Testis (tissue), 3 donors: Measurements from ENCODE around the gene VWA8. TPM values are rescaled to one million over a fixed set of nuclear protein-coding genes. Genes with fewer than 3 reads are reported as not detected.
"Not testable (repeated sequence)": the region's sequence is repeated elsewhere in the genome, so short reads cannot be mapped to it uniquely, and the experiment has no call there.

Source experiments
- DNase-seq: peaks from one replicate; pipeline ENCODE4 v3.0.0-alpha.2; 2019
- H3K27ac ChIP-seq, 2 donors: fragments of 200-600 bp; sonication (generic); one replicate each; pipeline ENCODE4 v1.5.1; 2019
- H3K27me3 ChIP-seq: fragments of 200-600 bp; sonication (generic); one replicate; pipeline ENCODE4 v1.5.1; 2019
- H3K36me3 ChIP-seq: fragments of 200-600 bp; sonication (generic); one replicate; pipeline ENCODE4 v1.5.1; 2017; ENCODE audit warnings: low read depth; ENCODE audit errors: missing control alignments
- H3K4me1 ChIP-seq: fragments of 200-600 bp; sonication (generic); one replicate; pipeline ENCODE4 v1.5.1; 2019
- H3K4me3 ChIP-seq, 2 donors: fragments of 200-600 bp; sonication (generic); one replicate each; pipeline ENCODE4 v1.5.1; 2017 to 2019
- H3K9me3 ChIP-seq: fragments of 200-600 bp; sonication (generic); one replicate; pipeline ENCODE4 v1.5.1; 2017
- CTCF ChIP-seq, 3 experiments: fragments of 450-650 bp in 2 of 3; fragments of 200-600 bp in 1 of 3; sonication (generic) in 1 of 3; IDR thresholded peaks; one replicate each; pipeline ENCODE4 v1.5.1; 2016 to 2019; ENCODE audit warnings: antibody characterized with exemption in 3 of 3, mild to moderate bottlenecking in 2 of 3, moderate library complexity in 1 of 3
- POLR2A ChIP-seq: fragments of 450-650 bp; IDR thresholded peaks from one replicate; pipeline ENCODE4 v1.6.1; 2017; ENCODE audit warnings: antibody characterized with exemption, mild to moderate bottlenecking, moderate library complexity
- WGBS, 2 donors: methylation state at CpG; one replicate each; pipeline ENCODE4 v1.1.5; 2018; 5-methylcytosine and 5-hydroxymethylcytosine counted together
- intact Hi-C: fragments of 100-400 bp; cut with DNase I; formaldehyde crosslinking; loops from one replicate; pipeline ENCODE4 v1.15.1; 2023; ENCODE audit warnings: low total_unique reads
- polyA plus RNA-seq: library from polyadenylated mRNA; stranded (reverse); fragments of 350-450 nt; fragmentation: Illumina TruSeq; extraction: RNeasy Lipid Tissue Mini Kit (QIAGEN cat#74804); gene quantifications from one replicate; pipeline ENCODE4 v1.2.3, GENCODE V29; 2014; ENCODE audit warnings: low read depth, low replicate concordance; ENCODE audit not compliant: insufficient read depth
- total RNA-seq, 2 donors: library from RNA; depleted of rRNA; stranded (reverse); fragments of >200 nt; gene quantifications; one replicate each; pipeline ENCODE4 v1.2.3, GENCODE V29; 2016

VWA8 gene
- total and polyA plus RNA-seq, 3 donors from 2014 or later = 6.9 to 27.1 (median 15.2) TPM

GRCh38 chr13:41546372-41547190, 414.3 kb downstream of the VWA8 start:
- intact Hi-C loops = no loop called here
- Histone ChIP-seq H3K27ac (peak overlapping the region; percentile 85 to 90), H3K27me3 (no peaks in the 10 kb centered on the region), H3K4me1 (peaks cover 21% of the 10 kb centered on the region), H3K9me3 (no peaks in the 10 kb centered on the region), H3K36me3 (no peaks in the 10 kb centered on the region), H3K4me3 (no peak overlapping the region)
- DNase-seq = no peak
- WGBS, 2 donors = 78 to 81% methylated on average over 14 of the region's 14 CpGs
- TF ChIP-seq POLR2A (no peak), CTCF (IDR thresholded peaks at IDR 0.05) (no peak)

GRCh38 chr13:41545432-41545707, 415.5 kb downstream of the VWA8 start:
- Histone ChIP-seq H3K4me1 (peaks cover 21% of the 10 kb centered on the region), H3K27me3 (no peaks in the 10 kb centered on the region), H3K4me3 (no peak overlapping the region), H3K36me3 (no peaks in the 10 kb centered on the region), H3K9me3 (no peaks in the 10 kb centered on the region), H3K27ac (no peak overlapping the region)
- TF ChIP-seq POLR2A (no peak), CTCF (IDR thresholded peaks at IDR 0.05) (no peak)
- no peak for DNase-seq
- whole genome bisulfite sequencing, 2 donors = 69 to 85% methylated on average over 3 of the region's 3 CpGs
- intact Hi-C loops = no loop called here

GRCh38 chr13:41543664-41544300, 417.1 kb downstream of the VWA8 start:
- intact Hi-C loops = no loop called here
- WGBS, 2 donors = 86 to 92% methylated on average over 7 of the region's 7 CpGs
- TF ChIP-seq POLR2A (no peak), CTCF (IDR thresholded peaks at IDR 0.05) (no peak)

GRCh38 chr13:41542799-41543198, 418.1 kb downstream of the VWA8 start:
- WGBS, 2 donors = 78 to 91% methylated on average over 3 of the region's 3 CpGs
- H3K4me1 ChIP-seq = peaks cover 15% of the 10 kb centered on the region
- H3K27me3 ChIP-seq, H3K9me3 ChIP-seq, H3K36me3 ChIP-seq, H3K4me3 ChIP-seq, DNase-seq, H3K27ac ChIP-seq, intact Hi-C loops: not testable (repeated sequence)

More at GRCh38 chr13:41543664-41544300, 417.1 kb downstream of the VWA8 start:
- no peak for DNase-seq
- no peaks in the 10 kb centered on the region for H3K9me3 ChIP-seq
- no peaks in the 10 kb centered on the region for H3K36me3 ChIP-seq
- peaks cover 21% of the 10 kb centered on the region for H3K4me1 ChIP-seq
- H3K27ac ChIP-seq = no peak overlapping the region
- H3K27me3 ChIP-seq = no peaks in the 10 kb centered on the region
- no peak overlapping the region for H3K4me3 ChIP-seq

- Histone ChIP-seq H3K4me3 (no peak overlapping the region), H3K36me3 (no peaks in the 10 kb centered on the region), H3K27me3 (no peaks in the 10 kb centered on the region), H3K4me1 (peaks cover 10% of the 10 kb centered on the region), H3K27ac (no peak overlapping the region), H3K9me3 (no peaks in the 10 kb centered on the region)
- no peak for TF ChIP-seq POLR2A
- no peak for TF ChIP-seq CTCF (IDR thresholded peaks at IDR 0.05)
- DNase-seq = no peak
- WGBS, 2 donors = 82 to 94% methylated on average over 7 to 10 of the region's 10 CpGs
- intact Hi-C loops = no loop called here
These were observed 418.6 kb downstream of the VWA8 start for GRCh38 chr13:41542281-41542680.
